Cardiac fibroblast (primary cell): ENCODE data around the gene BIK.

Experiments
- DNase-seq, 2 donors: peaks; one replicate each; pipeline versions ENCODE4 v3.0.0 to v3.0.0-alpha.2; 2010; ENCODE audit warnings: low read depth in 2 of 2
- H3K4me3 ChIP-seq, 2 donors: replicated peaks in 1 of 2; 1 replicate in 1 of 2; 2 replicates in 1 of 2; pipeline ENCODE4 v1.5.1; 2011; ENCODE audit warnings: low read depth in 2 of 2, low read length in 2 of 2, mild to moderate bottlenecking in 2 of 2, moderate library complexity in 1 of 2
- TF ChIP-seq, protein P1 (sequence below): IDR thresholded peaks from one replicate; pipeline ENCODE4 v1.5.1; 2011; ENCODE audit warnings: low read depth, mild to moderate bottlenecking, low read length, inconsistent platforms

Gene BIK

DNA sequence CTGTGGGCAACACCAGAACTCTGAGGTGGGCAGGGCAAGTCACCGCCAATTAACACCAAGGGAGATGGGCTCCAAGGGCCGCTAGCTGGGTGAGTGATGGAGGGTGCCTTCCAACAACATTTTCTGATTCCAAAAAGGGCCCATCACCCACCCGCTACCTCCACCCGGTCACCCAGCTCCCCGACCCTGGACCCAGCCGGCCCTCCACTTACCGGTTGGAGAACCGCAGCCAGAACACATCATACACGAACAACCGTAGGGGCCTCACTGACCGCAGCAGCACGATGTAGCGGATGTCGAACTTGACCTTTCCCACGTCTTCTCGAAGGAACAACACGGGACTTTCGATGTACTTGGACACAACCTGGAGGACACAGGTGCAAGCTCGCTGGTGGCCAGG is 61.6 kb downstream of the BIK start:
- no peak overlapping the region for H3K4me3 ChIP-seq
- TF ChIP-seq, protein P1, sequence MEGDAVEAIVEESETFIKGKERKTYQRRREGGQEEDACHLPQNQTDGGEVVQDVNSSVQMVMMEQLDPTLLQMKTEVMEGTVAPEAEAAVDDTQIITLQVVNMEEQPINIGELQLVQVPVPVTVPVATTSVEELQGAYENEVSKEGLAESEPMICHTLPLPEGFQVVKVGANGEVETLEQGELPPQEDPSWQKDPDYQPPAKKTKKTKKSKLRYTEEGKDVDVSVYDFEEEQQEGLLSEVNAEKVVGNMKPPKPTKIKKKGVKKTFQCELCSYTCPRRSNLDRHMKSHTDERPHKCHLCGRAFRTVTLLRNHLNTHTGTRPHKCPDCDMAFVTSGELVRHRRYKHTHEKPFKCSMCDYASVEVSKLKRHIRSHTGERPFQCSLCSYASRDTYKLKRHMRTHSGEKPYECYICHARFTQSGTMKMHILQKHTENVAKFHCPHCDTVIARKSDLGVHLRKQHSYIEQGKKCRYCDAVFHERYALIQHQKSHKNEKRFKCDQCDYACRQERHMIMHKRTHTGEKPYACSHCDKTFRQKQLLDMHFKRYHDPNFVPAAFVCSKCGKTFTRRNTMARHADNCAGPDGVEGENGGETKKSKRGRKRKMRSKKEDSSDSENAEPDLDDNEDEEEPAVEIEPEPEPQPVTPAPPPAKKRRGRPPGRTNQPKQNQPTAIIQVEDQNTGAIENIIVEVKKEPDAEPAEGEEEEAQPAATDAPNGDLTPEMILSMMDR: no peak
- DNase-seq: no peak

DNA sequence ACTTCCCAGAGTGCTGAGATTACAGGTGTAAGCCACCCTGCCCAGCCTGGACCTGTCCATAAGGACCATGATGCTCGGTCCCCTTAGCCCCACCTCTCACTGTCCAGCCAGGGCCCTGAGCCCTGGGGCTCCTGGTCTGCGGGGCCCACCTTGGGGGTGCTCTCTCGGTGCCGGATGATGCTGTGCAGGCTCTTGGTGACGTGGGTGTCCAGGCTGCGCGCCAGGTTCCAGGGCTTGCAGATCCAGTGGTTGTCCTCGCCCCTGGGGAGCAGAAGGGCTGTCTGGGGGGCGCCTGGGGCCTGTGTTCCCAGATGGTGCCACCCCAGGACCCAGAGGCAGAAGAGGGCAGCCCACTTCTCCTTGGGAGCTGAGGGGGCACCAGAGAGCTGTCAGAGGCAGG is 63.0 kb downstream of the BIK start:
- TF ChIP-seq, protein P1: no peak
- DNase-seq: no peak
- H3K4me3 ChIP-seq: no peak overlapping the region

DNA sequence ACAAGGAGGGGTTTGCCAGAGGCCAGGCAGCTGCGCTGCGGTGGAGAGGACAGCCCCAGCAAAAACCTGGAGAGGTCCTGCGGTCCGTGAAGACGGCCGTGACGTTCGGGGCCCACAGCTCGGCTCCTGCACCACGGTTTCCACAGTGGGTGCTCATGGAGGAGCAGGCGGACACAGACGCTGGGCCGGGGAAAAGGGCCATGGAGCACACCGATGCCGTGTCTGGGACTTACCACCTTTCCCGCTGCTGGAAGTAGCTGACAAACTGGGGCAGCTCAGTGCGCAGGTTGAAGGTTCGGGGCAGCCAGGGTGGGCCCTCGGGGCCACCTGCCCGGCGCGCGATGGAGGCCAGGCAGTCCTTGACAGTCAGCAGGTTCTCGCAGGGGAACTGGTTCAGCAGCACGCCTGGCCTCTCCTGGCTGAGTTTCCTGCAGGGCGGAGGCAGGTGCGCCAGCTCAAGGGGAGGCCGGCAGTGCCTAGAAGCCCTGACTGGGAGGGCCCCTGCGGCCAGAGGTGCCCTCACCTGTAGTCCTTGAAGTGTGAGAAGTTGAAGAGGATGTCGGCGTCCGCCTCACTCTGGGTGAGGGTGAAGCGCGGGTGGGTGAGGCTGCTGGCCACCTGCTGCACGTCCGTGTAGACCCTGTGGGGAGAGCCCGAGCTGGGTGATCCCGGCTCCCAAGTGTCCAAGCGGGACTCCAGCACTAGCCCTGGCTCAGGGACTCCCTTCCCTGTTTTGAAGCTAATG is 63.6 kb downstream of the BIK start:
- H3K4me3 ChIP-seq: no peak overlapping the region
- TF ChIP-seq, protein P1: no peak
- no peak for DNase-seq

DNA sequence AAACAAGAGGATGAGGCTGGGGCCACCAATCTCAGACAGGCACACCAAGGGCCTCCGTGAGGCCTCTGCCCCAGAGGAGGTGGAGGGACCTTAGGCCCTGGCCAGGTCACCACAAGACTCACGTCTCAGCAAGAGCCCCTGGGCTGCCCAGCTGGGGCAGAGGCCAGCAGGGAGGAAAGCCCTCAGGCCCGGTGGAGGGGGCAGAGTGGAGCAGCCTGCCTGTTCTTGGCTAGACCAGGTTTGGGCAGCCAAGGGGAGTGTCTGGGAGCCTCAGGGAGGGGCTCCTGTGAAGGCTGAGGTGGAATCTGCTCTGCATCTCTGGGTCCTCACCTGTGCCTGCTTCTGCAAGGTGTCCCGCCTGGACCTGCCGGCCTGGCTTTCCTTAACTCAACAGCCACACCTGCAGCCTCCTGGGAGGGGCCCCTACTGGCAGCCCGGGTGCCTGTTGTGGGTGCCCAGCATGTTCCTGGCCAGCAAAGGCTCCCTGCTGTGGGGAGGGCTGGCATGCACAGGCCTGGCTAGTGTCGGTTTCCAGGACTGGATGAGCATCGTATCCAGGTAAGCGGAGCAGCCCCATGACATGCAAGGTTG is 64.5 kb downstream of the BIK start:
- no peak overlapping the region for H3K4me3 ChIP-seq
- no peak for DNase-seq
- TF ChIP-seq, protein P1: no peak

DNA sequence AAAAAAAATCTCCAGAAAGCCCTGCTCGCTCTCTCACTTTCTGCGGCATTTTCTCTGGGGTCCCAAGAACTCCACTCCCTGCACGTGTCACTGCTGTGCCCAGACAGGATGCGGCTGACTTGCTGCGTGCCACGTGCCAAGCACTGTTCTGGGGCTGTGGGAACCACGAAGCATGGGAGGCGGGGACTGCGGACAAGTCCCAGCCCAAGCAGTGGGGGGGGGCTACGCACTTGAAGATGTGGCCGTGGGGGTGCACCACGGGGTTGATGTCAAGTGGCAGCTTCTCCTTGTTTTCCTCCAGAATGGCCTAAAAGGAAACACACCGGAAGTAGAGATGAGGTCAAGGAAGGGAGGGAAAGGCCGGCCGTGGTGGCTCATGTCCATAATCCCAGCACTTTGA is 65.5 kb downstream of the BIK start:
- TF ChIP-seq, protein P1: no peak
- no peak for DNase-seq
- H3K4me3 ChIP-seq: no peak overlapping the region

DNA sequence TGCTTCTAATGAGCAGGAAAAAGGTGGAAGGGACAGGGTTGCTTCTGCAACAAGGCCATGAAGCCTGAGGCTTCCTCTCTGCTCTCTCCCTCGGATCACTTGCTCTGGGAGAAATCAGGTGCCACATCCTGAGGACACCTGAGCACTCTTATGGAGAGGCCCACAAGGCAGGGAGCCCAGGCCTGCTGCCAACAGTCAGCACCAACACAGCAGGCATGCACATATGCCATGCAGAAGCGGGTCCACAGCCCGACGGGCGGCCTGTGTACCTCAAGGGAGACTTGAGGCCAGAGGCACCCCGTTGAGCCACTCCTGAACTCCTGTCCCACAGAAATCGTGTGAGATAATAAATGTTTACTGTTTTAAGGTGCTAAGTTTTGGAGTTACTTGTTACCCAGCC is 66.9 kb downstream of the BIK start:
- no peak overlapping the region for H3K4me3 ChIP-seq
- DNase-seq: no peak
- TF ChIP-seq, protein P1: no peak
